Smooth muscle cell of the brain vasculature (primary cell): ENCODE measurements around the gene PER3.

Experiments
- DNase-seq: peaks from one replicate; pipeline ENCODE4 v3.0.0-alpha.2; 2012; ENCODE audit warnings: low read depth, low spot score

The PER3 gene

DNA sequence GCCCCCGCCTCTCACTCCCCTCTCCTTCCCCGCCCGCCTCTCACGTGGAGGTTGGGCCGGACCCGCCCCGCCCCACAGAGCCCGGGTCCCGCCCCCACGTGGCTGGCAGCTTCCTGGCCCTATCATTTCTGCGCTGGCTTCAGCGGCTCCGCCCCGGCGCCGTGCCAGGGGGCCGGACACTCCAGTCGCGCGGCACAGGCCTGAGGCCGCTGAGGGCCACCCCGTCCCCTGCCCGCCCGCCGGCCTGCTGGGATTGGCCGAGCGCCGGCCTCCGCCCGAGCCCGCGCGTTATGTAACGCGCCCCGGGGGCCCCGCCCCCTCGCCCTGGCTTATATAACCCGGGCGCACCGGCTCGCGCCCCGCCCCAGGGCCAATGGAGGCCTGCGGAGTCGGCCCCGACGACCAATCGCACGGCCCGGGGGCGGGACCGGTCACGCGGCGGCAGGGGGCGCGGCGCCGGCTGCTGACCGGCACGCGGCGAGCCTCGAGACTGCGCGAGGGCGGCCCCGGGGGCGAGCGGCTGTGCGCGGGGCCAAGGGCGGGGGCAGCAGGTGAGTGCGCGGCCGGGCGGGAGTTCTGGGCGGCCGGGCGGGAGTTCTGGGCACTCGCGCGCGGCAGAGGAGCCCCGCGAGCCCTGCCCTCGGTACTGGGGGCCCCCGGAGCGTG is at the start of gene PER3:
PER3 (plus strand) TSS at position 466 of the 666 bp plus-strand sequence. CDS start 587 bp downstream, outside the sequence.
- peak; percentile 90 for DNase-seq

DNA sequence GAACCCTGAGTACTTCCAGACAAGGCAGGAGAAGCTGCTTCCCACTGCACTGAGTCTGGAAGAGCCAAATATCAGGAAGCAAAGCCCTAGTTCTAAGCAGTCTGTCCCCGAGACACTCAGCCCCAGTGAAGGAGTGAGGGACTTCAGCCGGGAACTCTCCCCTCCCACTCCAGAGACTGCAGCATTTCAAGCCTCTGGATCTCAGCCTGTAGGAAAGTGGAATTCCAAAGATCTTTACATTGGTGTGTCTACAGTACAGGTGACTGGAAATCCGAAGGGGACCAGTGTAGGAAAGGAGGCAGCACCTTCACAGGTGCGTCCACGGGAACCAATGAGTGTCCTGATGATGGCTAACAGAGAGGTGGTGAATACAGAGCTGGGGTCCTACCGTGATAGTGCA is 46.0 kb upstream of the PER3 start:
- no peak for DNase-seq

DNA sequence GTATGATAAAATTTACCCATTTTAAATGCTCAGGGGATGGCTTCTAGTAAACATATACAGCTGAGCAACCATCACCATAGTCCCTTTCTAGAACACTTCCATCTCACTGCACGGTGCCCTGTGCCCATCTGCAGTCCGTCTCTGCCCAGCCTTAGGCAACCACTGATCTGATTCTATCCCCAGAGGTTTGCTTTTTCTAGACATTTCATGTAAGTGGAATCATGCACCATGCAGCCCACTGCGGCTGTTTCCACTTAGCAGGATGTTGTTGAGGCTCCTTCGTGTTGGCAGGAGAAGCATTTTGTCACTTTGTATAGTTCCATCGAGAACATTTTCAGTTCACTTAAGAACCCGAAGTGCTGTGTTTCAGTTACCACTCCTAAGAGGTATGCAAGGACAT is 40.7 kb upstream of the PER3 start:
- no peak for DNase-seq

DNA sequence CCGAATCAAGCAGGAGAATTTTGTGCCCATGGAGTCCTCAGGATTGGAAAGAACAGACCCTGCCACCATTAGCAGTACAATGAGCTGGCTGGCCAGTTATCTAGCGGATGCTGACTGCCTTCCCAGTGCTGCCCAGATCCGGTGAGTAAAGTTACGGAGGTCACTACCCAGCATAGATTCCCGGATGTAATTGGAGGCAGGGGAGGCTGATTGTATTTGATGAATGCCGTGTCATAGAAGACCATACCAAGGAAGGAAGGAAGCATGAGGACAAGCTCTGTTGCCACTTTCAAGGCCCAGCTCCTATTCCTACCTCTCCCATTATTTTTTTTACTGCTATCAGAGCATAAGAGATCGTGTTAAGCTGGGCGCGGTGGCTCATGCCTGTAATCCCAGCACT is 39.2 kb upstream of the PER3 start:
- DNase-seq, result no peak

DNA sequence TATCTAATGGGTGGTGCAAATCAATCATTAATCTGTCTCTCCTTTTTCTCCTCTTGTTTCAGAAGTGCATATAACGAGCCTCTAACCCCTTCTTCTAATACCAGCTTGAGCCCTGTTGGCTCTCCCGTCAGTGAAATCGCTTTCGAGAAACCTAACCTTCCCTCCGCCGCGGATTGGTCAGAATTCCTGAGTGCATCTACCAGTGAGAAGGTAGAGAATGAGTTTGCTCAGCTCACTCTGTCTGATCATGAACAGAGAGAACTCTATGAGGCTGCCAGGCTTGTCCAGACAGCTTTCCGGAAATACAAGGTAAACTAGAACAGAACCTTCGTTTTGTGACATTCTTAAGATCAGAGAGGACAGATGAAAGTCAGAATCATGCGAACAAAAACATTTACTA is 38.3 kb upstream of the PER3 start:
- no peak for DNase-seq

DNA sequence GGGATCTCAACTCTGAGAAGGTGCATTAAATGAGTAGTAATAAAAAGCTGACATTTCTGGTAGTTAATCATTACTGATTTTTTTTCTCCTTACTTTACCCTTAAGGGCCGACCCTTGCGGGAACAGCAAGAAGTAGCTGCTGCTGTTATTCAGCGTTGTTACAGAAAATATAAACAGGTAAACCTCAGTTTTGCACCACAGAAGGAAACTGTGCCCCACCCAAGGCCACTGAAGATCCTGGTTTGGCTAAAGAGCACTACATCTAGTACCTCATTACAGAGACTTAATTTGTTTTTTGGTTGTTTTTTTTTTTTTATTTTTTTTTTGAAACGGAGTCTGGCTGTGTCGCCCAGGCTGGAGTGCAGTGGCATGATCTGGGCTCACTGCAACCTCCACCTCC is 36.5 kb upstream of the PER3 start:
- no peak for DNase-seq

DNA sequence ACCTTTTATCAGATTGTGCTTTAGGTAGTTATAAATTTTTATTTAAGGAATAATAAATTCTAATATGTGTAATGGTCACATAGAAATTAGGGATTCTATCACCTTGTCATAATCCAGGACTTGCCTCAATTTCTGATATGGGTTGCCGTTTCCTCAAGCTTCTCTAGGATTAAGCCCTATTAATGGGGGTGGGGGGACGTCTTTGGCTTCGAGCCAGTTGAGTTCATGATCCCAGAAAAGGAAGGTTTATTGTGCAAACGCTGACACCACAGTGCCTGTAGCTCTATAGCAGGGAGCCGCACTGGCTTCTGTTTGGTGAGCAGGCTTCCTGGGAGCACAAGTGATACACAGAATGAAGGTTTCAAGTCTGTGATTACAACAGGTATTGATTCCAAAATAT is 35.0 kb upstream of the PER3 start:
- DNase-seq, result no peak

DNA sequence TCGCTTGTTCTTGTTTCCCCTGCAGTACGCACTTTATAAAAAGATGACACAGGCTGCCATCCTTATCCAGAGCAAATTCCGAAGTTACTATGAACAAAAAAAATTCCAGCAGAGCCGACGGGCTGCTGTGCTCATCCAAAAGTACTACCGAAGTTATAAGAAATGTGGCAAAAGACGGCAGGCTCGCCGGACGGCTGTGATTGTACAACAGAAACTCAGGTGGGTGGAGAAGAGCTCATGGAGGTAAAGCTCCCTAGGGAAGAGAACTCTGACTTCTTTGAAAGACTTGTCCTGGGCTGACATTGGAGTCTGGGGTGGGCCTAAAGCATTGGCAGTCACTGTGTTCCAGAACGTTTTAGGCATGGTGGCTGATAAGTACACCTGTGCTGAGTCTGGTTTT is 32.9 kb upstream of the PER3 start:
- DNase-seq, result no peak

DNA sequence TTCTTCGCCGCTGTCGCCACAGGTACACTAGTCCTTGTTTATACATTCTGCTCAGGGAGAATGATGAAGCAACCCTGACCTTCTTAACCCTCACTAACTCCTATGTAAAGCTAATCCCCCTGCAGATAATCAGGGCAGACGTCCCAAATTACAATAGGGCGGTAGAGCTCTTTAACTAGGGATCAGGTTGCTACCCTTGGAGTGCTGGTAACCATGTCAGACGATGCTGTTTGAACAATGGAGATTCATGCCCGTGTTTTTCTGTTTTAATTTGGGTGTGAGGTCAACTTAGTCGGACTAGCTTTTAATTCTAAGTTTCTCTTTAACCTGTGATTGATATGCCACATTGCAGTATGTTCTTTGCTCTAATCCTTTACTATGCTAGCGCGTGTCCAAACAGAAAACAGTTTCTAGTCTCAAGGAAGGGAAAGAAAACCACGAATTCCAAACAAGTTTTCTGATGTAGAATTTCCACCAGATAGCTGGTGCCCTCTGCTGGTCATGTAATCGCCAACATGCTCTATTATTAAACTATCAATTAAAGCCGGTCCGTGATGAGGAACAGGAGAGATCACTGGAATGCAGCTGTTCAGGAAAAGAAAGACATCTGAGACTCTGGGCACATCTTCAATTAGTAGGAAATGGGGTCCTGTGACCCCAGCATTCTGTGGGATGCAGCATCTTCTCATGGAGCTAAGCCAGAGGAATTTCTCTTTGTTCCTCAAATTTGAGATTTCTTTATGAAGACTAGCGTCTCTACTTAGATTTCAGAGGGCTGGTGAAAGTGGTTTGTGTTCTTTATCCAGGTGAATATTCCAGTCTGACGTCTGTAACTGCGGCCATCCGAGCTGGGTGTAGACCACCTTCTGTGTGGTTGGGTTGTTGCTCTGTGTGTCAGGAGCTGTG is 31.3 kb upstream of the PER3 start:
- peak; percentile 46 for DNase-seq

DNA sequence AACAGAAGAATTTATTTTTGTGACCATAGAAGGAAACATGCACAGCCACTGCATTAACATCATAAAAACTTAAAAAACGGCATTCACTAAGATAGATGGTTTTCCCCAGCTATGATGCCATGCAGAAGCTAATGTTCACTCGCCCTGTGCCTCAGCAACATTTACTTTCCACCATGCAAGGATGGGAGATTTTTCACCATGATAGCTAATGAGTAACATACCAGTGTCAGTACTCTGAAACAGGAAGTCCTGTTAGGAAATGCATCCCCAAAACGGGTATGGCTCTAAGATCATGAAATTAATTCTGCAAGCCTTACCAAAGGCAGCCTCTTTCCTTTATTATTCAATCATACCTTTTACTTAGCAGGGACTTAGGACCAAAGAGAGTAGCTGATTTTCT is 30.4 kb upstream of the PER3 start:
- no peak for DNase-seq

DNA sequence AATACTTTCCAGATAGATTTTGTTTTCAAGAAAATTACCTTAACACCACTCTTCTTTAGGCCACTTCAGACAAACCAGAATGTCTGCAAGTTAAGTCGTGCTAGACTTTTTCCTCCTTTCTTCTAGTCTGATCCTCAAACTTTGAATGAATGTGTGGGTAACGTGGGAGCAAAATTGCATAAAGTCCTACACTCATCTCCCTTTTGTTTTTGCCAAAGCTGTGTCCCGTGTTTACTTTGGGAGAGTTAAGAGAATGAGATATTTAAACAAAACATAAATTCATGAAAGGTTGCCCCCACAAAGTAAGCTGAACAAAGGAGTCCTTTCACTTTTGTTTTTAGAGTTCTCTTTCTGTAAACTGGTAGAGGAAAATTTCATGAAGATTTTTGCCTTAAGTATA is 29.9 kb upstream of the PER3 start:
- DNase-seq, result no peak

DNA sequence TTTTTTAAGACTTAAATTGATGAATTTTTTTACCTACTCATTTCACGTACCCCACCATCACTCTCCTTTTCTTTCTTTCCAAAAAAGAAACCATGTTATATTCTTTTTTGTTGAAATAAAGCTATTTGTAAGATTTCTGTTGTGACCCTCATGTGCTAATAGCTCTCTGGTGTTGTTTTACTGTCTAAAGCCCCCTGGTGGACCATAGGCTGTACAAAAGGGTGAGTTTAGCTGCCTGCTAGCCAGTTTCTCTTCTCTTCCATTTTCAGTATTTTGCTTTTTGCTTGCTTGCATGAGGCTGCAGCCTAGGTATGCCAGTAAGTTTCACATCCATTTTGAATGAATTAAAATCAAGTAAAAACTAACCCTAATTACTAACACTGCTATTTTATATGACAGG is 28.6 kb upstream of the PER3 start:
- no peak for DNase-seq

DNA sequence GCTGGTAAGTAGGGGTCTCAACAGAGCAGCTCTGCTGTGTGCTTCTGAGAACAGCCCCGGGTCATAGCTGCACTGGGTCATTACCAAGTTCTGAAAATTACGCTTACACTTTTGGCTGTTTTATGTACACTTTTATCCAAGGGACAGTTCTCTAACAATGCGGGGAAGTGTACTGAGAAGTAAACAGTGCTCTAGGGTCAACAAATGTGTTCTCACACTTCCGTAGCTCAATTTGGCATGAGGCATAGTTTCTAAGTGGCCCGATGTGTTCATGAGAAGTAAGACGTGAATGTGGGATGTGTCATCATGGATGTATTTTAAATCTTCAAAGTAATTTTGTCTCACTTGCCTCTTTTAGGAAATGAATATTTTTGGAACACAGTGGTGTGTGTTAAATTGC is 23.8 kb upstream of the PER3 start:
- no peak for DNase-seq

DNA sequence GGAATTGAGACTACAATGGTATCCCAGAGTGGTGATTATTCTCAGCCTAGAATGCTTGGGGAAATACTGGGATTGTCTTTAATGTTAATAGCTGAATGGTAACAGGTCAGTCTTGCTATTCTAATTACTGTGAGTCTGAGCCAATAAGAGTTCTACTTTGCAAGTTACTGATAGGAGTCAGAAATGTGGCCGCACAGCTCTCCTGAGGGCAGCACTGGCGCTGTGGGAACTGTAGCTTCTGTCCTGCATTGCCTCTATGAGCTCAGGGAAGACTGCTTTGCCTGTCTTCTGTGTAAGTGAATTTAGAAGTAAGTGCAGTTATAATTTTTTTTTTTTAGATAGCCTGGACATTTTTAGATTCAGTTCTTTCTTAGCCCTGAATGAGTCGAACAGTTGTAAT is 23.0 kb upstream of the PER3 start:
- DNase-seq, result no peak

DNA sequence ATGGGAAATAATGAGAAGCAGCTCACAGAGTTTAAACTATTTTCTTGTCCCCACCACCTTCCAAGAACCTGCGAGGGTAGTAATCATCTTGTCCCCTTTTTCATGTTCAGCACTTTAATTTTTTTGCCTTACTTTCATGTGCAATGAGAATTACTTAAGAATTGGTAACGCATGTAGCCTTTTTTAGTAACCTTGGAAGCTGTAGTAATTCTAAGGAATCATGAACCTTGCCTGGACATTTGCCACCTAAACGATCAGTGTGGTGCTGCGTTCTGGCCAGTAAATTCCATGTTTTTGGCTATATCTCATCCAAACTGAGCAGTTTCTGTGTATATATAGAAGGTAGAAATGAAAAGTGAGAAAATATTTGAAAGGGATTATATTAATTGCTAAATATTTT is 16.9 kb upstream of the PER3 start:
- DNase-seq, result no peak

DNA sequence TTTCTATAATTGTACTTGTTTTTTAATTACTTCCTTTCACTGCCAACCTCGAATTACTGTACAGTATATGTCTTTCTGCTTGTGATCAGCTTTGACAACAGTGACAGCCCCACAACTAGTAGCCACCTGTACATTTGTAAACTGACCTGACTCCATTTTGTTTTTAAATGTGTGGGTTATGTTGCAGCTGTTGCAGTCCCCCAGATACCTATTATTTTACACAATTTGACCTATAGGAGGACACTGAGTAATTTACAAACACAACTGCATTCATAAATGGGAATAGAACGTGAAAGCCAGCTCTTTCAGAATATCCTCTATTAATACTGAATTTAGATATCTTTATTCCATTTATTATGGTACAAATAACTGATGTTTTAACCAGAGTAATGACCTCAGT is 15.5 kb upstream of the PER3 start:
- DNase-seq, result no peak

DNA sequence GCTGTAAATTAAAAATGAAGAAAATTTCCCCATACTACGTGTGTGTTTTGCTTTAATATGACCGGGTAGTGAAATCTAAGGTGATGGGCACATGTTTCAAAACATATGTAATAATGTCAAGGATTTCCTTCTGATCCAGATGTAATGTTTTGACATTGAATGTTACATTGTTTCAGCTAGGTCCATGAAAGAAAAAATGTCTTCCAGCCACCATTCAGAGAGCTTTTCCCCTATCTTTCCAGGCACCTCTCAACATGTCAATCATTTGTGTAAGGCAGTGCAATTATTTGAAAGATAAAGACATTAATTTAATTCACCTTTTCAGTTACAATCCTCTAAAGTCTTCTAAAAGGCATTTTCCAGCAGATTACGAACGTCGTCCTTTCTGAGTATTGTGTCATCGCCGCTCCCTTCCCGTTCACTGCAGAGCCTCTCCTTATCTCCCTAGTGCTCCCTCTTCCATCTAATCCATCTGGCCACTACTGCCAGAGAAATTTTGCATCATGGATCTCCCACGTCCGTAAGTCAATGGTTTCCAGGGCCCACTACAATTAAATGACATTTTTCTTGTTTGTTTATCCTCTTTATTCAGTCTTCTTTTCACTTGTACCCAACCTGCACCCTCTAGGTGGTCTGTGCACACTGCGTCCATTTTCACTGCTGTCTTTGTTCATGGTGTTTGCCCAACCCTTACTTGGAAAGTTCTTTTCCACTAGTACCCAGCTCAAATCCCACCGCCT is 14.2 kb upstream of the PER3 start:
- DNase-seq, result no peak

DNA sequence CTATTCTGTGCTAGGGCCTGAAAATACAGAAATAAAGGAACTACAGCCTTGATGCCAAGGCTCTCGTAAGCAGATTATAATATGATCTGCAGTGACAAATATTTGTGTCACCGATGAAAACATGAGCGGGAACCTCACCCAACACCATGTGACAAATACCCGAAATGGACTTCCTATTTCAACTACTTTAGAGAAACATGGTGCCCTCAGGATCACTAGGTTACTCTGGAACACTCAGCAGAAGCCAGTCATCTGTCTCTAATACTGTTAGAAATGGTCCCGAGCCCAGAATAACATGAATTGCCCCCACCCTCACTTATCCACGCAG is 13.5 kb upstream of the PER3 start:
- no peak for DNase-seq

DNA sequence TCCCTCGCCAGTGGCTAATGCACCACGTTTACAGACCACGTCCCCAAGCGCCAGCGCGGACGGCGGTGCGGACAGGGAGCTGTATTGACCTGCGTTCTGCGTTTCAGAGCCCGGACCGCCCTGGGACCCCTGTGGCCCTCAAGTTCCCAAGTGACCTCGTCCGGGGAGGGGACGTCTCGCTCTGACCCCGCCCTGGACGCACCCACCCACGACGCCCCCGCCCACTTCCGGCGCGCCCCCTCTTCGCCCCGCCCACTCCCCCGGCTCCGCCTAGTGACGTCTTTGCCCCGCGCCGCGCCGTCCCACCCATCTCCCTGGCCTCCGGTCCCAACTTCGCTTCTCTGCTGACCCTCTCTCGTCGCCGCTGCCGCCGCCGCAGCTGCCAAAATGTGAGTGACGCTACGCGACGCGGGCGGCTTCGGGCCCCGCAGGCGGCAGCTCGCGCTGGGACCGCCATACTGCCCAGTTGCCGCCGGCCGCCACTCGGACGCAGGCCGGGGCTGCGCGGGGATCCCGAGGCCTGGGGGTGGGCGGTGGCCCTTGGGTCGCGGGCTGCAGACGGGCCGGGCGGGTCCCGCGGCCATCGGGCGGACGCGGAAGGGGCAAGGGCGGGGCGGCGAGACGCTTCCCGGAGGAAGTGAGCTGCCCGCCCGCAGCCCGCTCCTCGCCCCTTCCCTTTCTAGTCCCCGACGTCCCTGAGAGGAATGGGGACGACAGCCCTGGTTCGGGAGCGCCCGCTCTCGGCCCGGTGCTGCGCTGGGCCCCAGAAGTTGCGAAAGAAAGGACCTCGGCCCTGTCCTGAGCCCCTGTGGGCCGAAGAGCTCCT is 12.9 kb upstream of the PER3 start, which contains the start of gene VAMP3:
VAMP3 (plus strand) TSS at position 300 of the 826 bp plus-strand sequence; CDS start at position 388, 88 bp downstream.
- no peak for DNase-seq

DNA sequence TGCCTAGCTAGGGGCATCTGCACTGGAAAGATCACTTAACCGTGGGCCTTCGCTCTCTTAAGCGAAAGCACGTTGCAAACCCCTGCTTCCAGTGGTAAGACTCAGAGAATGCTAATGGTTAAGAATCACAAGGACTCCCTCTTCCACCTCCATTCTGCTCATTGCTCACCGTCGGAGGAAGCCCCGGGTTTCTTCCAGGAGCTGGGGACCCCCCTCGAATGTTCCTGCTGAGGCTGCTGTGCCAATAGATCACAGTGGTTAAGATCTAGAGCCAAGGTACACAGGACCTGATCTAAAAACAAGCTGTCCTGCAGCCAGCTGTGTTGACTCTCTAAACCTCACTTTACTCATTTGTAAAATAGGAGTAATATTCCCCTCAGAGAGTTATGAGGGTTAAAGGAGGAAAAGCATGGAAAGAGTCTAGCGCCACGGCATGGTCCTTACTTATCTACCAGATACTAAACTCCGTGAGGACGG is 12.2 kb upstream of the PER3 start:
- DNase-seq, result no peak

DNA sequence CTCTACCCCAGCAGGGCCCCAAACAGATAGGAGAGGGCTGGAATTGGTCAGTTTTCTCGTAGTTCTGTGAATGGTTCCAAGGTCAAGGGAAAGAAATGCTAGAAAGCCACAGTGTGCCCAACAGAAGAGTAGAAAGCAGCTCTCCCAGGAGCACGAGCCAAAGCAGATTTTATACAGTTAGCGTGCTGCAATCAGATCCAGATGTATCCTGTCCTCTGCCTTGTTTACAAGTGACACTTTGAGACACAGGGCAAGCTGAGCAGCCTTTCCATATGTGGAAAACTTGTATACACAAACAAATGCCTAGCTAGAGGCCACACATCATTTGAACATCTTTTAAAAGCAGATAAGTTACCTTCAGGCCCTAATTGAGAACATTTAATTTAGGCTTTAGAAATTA is 6.5 kb upstream of the PER3 start:
- DNase-seq, result no peak
